HEK293 (cell line): Measurements from ENCODE around the gene TNNC1.

Experiments
- CTCF ChIA-PET: fragments of 350-600 bp; formaldehyde crosslinking; extraction: SDS; loops from one replicate; lab custom pipeline; 2021; ENCODE audit warnings: antibody characterized with exemption; lab: Yijun Ruan, JAX
- POLR2A ChIA-PET: fragments of 300-600 bp; formaldehyde crosslinking; extraction: SDS; loops from one replicate; lab custom pipeline; 2020; ENCODE audit warnings: antibody characterized with exemption, inconsistent platforms; lab: Yijun Ruan, JAX
- H3K27ac ChIP-seq: fragments of 200-500 bp; sonication (Bioruptor generic); 2 replicates; pipeline ENCODE4 v1.5.1; 2014; ENCODE audit warnings: low read depth, low read length, control low read depth, inconsistent platforms; ENCODE audit errors: extremely low read depth
- H3K36me3 ChIP-seq, 2 experiments: fragments of 200-500 bp in 1 of 2; sonication (Bioruptor generic) in 1 of 2; 1 replicate in 1 of 2; 2 replicates in 1 of 2; pipeline ENCODE4 v1.5.1; 2014 to 2017; ENCODE audit warnings: inconsistent platforms in 2 of 2, low read length in 2 of 2; ENCODE audit not compliant: control insufficient read depth in 2 of 2, insufficient read depth in 1 of 2
- H3K4me1 ChIP-seq: fragments of 200-500 bp; sonication (Bioruptor generic); 2 replicates; pipeline ENCODE4 v1.5.1; 2014; ENCODE audit warnings: mild to moderate bottlenecking, low read length, inconsistent platforms; ENCODE audit not compliant: control insufficient read depth, insufficient read depth
- H3K4me3 ChIP-seq: 2 replicates; pipeline ENCODE4 v1.5.1; 2011; ENCODE audit warnings: low read depth, mild to moderate bottlenecking, control low read depth, low read length, moderate library complexity
- H3K9me3 ChIP-seq: fragments of 200-500 bp; sonication (Bioruptor generic); 2 replicates; pipeline ENCODE4 v1.5.1; 2014; ENCODE audit warnings: low read depth, low read length, inconsistent platforms; ENCODE audit not compliant: control insufficient read depth, insufficient read depth
- ATF2 ChIP-seq: fragments of 450-650 bp; formaldehyde crosslinking; IDR thresholded peaks from 2 replicates; pipeline ENCODE4 v1.5.1; 2016; ENCODE audit warnings: missing biosample characterization, missing genetic modification characterization, low read depth
- HOXD13 ChIP-seq: sonication (generic); formaldehyde crosslinking; IDR thresholded peaks from 2 replicates; pipeline ENCODE4 v1.8.0; 2022; ENCODE audit warnings: missing genetic modification reagents, borderline replicate concordance
- KLF1 ChIP-seq: fragments of 450-650 bp; formaldehyde crosslinking; IDR thresholded peaks from 2 replicates; pipeline ENCODE4 v1.5.1; 2016; ENCODE audit warnings: missing biosample characterization, missing genetic modification characterization
- OSR2 ChIP-seq: fragments of 450-650 bp; formaldehyde crosslinking; IDR thresholded peaks from 2 replicates; pipeline ENCODE4 v1.5.1; 2016; ENCODE audit warnings: missing biosample characterization, missing genetic modification characterization
- SETDB1 ChIP-seq: IDR thresholded peaks from one replicate; pipeline ENCODE4 v1.6.1; 2017; ENCODE audit warnings: mild to moderate bottlenecking, low read length, moderate library complexity, mixed read lengths; ENCODE audit not compliant: insufficient read length
- SP2 ChIP-seq: fragments of 450-650 bp; formaldehyde crosslinking; IDR thresholded peaks from 2 replicates; pipeline ENCODE4 v1.5.1; 2016; ENCODE audit warnings: missing biosample characterization, missing genetic modification characterization
- SP7 ChIP-seq: fragments of 450-650 bp; formaldehyde crosslinking; IDR thresholded peaks from 2 replicates; pipeline ENCODE4 v1.5.1; 2016; ENCODE audit warnings: missing biosample characterization, missing genetic modification characterization
- ZBTB21 ChIP-seq: fragments of 450-650 bp; formaldehyde crosslinking; IDR thresholded peaks from 2 replicates; pipeline ENCODE4 v1.5.1; 2017; ENCODE audit warnings: missing biosample characterization, missing genetic modification characterization
- ZBTB49 ChIP-seq: fragments of 450-650 bp; formaldehyde crosslinking; IDR thresholded peaks from 2 replicates; pipeline ENCODE4 v1.5.1; 2016; ENCODE audit warnings: missing biosample characterization, missing genetic modification characterization, low read depth
- ZIC2 ChIP-seq: fragments of 450-650 bp; formaldehyde crosslinking; IDR thresholded peaks from 2 replicates; pipeline ENCODE4 v1.5.1; 2016; ENCODE audit warnings: missing biosample characterization, missing genetic modification characterization
- ZNF16 ChIP-seq: fragments of 450-650 bp; formaldehyde crosslinking; IDR thresholded peaks from 2 replicates; pipeline ENCODE4 v1.5.1; 2016; ENCODE audit warnings: low read depth, missing biosample characterization, missing genetic modification characterization
- ZNF175 ChIP-seq: fragments of 450-650 bp; formaldehyde crosslinking; IDR thresholded peaks from 2 replicates; pipeline ENCODE4 v1.5.1; 2016; ENCODE audit warnings: missing biosample characterization, missing genetic modification characterization
- ZNF211 ChIP-seq: fragments of 450-650 bp; formaldehyde crosslinking; IDR thresholded peaks from 2 replicates; pipeline ENCODE4 v1.5.1; 2016; ENCODE audit warnings: low read depth, missing biosample characterization, missing genetic modification characterization
- ZNF433 ChIP-seq: fragments of 450-650 bp; formaldehyde crosslinking; IDR thresholded peaks from 2 replicates; pipeline ENCODE4 v1.5.1; 2016; ENCODE audit warnings: missing biosample characterization, missing genetic modification characterization, low read depth
- ZNF48 ChIP-seq: fragments of 450-650 bp; formaldehyde crosslinking; IDR thresholded peaks from 2 replicates; pipeline ENCODE4 v1.5.1; 2016; ENCODE audit warnings: missing biosample characterization, missing genetic modification characterization
- ZNF501 ChIP-seq: fragments of 450-650 bp; formaldehyde crosslinking; IDR thresholded peaks from 2 replicates; pipeline ENCODE4 v1.5.1; 2016; ENCODE audit warnings: missing biosample characterization, missing genetic modification characterization
- ZNF529 ChIP-seq: fragments of 450-650 bp; formaldehyde crosslinking; IDR thresholded peaks from 2 replicates; pipeline ENCODE4 v1.5.1; 2017; ENCODE audit warnings: missing genetic modification characterization, missing biosample characterization; ENCODE audit not compliant: insufficient replicate concordance
- ZNF585B ChIP-seq: fragments of 450-650 bp; formaldehyde crosslinking; IDR thresholded peaks from 2 replicates; pipeline ENCODE4 v1.5.1; 2016; ENCODE audit warnings: missing biosample characterization, missing genetic modification characterization
- ZNF785 ChIP-seq: fragments of 450-650 bp; formaldehyde crosslinking; IDR thresholded peaks from 2 replicates; pipeline ENCODE4 v1.5.1; 2016; ENCODE audit warnings: missing biosample characterization, missing genetic modification characterization
- ZNF830 ChIP-seq: fragments of 450-650 bp; IDR thresholded peaks from 2 replicates; pipeline ENCODE4 v1.5.0; 2018; ENCODE audit warnings: missing biosample characterization, missing genetic modification characterization, low read depth, mild to moderate bottlenecking, moderate library complexity
- ZSCAN23 ChIP-seq: fragments of 450-650 bp; formaldehyde crosslinking; IDR thresholded peaks from 2 replicates; pipeline ENCODE4 v1.5.1; 2016; ENCODE audit warnings: missing biosample characterization, missing genetic modification characterization
- TF ChIP-seq, protein P1 (sequence below): fragments of 450-650 bp; formaldehyde crosslinking; IDR thresholded peaks from 2 replicates; pipeline ENCODE4 v1.5.1; 2017; ENCODE audit warnings: missing biosample characterization, missing genetic modification characterization
- TF ChIP-seq, protein P2 (sequence below): fragments of 450-650 bp; formaldehyde crosslinking; IDR thresholded peaks from 2 replicates; pipeline ENCODE4 v1.5.1; 2016; ENCODE audit warnings: missing biosample characterization, missing genetic modification characterization
- TF ChIP-seq, protein P3 (sequence below): fragments of 450-650 bp; formaldehyde crosslinking; IDR thresholded peaks from 2 replicates; pipeline ENCODE4 v1.5.1; 2017; ENCODE audit warnings: missing biosample characterization, missing genetic modification characterization
- TF ChIP-seq, protein P4 (sequence below): fragments of 450-650 bp; formaldehyde crosslinking; IDR thresholded peaks from 2 replicates; pipeline ENCODE4 v1.5.1; 2017; ENCODE audit warnings: missing biosample characterization, mild to moderate bottlenecking, missing genetic modification characterization, moderate library complexity

TNNC1 gene

DNA sequence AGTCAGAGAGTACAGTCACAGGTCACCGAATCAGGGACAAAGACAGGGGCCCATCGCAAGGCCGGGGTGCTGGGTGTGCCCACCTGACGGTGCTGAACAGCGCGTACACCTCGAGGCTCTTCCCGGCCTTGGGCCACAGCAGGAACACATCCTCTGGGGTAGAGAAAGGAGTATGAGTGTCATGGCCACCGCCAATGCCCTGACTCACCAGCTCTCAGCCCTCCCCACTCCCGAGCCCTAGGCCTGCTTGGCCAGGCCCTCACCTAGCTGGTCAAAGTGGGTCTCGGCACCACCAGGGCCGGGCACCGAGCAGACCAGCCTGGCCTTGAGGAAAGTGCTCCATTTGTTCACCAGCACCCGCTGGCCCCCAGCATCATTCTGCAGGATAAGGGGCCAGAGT, 13.2 kb downstream of the TNNC1 start:
- Histone ChIP-seq H3K36me3 (no peaks in the 10 kb centered on the region), H3K4me3 (no peak overlapping the region), H3K9me3 (no peaks in the 10 kb centered on the region), H3K4me1 (no peaks in the 10 kb centered on the region), H3K27ac (no peak overlapping the region)
- ChIA-PET POLR2A (interaction anchor here (0.6 kb wide), 1 partner anchor 201 kb away, joined by 3 read pairs; no protein-coding TSS in a partner anchor), CTCF (interaction anchor here (0.6 kb wide), 2 partner anchors 387 to 443 kb away, joined by 3 read pairs; no protein-coding TSS in a partner anchor)
- TF ChIP-seq ZNF830 (tag by site-specific recombination) (no peak), ZIC2 (no peak), SP2 (tag by site-specific recombination) (no peak), ZNF585B (tag by site-specific recombination) (no peak), ZNF175 (tag by site-specific recombination) (no peak), HOXD13 (no peak), SP7 (tag by site-specific recombination) (no peak), ATF2 (no peak), ZNF211 (tag by site-specific recombination) (no peak), SETDB1 (no peak), ZSCAN23 (no peak), OSR2 (tag by site-specific recombination) (no peak), ZNF501 (tag by site-specific recombination) (no peak), ZNF16 (tag by site-specific recombination) (no peak)
- TF ChIP-seq, protein P1, sequence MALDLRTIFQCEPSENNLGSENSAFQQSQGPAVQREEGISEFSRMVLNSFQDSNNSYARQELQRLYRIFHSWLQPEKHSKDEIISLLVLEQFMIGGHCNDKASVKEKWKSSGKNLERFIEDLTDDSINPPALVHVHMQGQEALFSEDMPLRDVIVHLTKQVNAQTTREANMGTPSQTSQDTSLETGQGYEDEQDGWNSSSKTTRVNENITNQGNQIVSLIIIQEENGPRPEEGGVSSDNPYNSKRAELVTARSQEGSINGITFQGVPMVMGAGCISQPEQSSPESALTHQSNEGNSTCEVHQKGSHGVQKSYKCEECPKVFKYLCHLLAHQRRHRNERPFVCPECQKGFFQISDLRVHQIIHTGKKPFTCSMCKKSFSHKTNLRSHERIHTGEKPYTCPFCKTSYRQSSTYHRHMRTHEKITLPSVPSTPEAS: no peak
- TF ChIP-seq, protein P2, sequence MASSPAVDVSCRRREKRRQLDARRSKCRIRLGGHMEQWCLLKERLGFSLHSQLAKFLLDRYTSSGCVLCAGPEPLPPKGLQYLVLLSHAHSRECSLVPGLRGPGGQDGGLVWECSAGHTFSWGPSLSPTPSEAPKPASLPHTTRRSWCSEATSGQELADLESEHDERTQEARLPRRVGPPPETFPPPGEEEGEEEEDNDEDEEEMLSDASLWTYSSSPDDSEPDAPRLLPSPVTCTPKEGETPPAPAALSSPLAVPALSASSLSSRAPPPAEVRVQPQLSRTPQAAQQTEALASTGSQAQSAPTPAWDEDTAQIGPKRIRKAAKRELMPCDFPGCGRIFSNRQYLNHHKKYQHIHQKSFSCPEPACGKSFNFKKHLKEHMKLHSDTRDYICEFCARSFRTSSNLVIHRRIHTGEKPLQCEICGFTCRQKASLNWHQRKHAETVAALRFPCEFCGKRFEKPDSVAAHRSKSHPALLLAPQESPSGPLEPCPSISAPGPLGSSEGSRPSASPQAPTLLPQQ (tag by site-specific recombination): no peak
- TF ChIP-seq, protein P3, sequence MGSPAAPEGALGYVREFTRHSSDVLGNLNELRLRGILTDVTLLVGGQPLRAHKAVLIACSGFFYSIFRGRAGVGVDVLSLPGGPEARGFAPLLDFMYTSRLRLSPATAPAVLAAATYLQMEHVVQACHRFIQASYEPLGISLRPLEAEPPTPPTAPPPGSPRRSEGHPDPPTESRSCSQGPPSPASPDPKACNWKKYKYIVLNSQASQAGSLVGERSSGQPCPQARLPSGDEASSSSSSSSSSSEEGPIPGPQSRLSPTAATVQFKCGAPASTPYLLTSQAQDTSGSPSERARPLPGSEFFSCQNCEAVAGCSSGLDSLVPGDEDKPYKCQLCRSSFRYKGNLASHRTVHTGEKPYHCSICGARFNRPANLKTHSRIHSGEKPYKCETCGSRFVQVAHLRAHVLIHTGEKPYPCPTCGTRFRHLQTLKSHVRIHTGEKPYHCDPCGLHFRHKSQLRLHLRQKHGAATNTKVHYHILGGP (tag by site-specific recombination): no peak

- Histone ChIP-seq H3K4me3 (no peak overlapping the region), H3K9me3 (no peaks in the 10 kb centered on the region), H3K4me1 (no peaks in the 10 kb centered on the region), H3K36me3 (no peaks in the 10 kb centered on the region), H3K27ac (no peak overlapping the region)
- ChIA-PET POLR2A (no interaction called here), CTCF (no interaction called here)
- TF ChIP-seq SETDB1 (no peak), ZNF433 (tag by site-specific recombination) (no peak), ZNF785 (tag by site-specific recombination) (no peak), ZBTB49 (no peak), ZNF48 (tag by site-specific recombination) (no peak), ZNF529 (tag by site-specific recombination) (no peak), ZBTB21 (no peak), KLF1 (no peak)
- TF ChIP-seq, protein P4, sequence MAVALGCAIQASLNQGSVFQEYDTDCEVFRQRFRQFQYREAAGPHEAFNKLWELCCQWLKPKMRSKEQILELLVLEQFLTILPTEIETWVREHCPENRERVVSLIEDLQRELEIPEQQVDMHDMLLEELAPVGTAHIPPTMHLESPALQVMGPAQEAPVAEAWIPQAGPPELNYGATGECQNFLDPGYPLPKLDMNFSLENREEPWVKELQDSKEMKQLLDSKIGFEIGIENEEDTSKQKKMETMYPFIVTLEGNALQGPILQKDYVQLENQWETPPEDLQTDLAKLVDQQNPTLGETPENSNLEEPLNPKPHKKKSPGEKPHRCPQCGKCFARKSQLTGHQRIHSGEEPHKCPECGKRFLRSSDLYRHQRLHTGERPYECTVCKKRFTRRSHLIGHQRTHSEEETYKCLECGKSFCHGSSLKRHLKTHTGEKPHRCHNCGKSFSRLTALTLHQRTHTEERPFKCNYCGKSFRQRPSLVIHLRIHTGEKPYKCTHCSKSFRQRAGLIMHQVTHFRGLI (tag by site-specific recombination): no peak
Measured at GRCh38 chr3:52440249-52440551, 13.6 kb downstream of the TNNC1 start.
